HG03469 (cell line): Measurements from ENCODE around the gene DEFB128.

ENCODE experiments used
- ATAC-seq: cut with Tn5 transposase; IDR thresholded peaks from one replicate; pipeline ENCODE4 v1.9.1; 2021; ENCODE audit warnings: mild to moderate bottlenecking, moderate library complexity, moderate number of reproducible peaks; ENCODE audit not compliant: unreplicated experiment

The DEFB128 gene

DNA sequence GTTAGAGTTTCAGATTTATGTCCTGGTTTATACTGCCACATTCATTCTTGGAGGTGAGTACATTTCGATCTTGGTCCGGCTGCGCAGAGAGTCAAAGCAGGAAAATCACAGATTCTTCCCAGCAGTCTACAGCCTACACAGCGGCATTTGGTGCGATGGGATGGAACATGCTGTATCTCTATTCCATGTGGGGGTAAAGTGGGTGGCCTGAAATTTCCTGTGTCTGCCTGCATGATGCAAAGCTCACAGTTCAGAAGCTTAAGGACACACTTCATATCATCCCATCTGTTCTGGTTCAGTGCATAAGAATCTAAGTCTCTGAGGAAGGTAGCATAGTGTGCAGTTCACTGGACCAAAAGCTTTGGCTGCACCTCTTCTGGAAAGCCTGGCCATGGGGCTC is 32.4 kb downstream of the DEFB128 start, which contains the start of gene DEFB127:
Gene DEFB127, plus strand, starts transcription at position 301 of the 400 bp plus-strand sequence. Its CDS starts 91 bp downstream, at position 392.
- ATAC-seq: no peak

- ATAC-seq: no peak
Observed at GRCh38 chr20:152131-152530, 37.4 kb downstream of the DEFB128 start.

GRCh38 chr20:145877-146276 is 43.6 kb downstream of the DEFB128 start:
- ATAC-seq: no peak

GRCh38 chr20:142290-142689 is 47.2 kb downstream of the DEFB128 start, which contains the start of gene DEFB126:
Gene DEFB126, plus strand, starts transcription at chr20:142590. Its CDS starts 39 bp downstream, at chr20:142629.
- ATAC-seq: no peak
